Skeletal muscle cell (primary cell): ENCODE results near the gene MTM1.

Source experiments
- DNase-seq: peaks from one replicate; pipeline ENCODE4 v3.0.0-alpha.2; 2010; ENCODE audit warnings: low read depth
- H3K4me3 ChIP-seq: 2 replicates; pipeline ENCODE4 v1.5.1; 2011; ENCODE audit warnings: low read depth, mild to moderate bottlenecking, control low read depth, low read length, moderate library complexity

MTM1 gene

DNA sequence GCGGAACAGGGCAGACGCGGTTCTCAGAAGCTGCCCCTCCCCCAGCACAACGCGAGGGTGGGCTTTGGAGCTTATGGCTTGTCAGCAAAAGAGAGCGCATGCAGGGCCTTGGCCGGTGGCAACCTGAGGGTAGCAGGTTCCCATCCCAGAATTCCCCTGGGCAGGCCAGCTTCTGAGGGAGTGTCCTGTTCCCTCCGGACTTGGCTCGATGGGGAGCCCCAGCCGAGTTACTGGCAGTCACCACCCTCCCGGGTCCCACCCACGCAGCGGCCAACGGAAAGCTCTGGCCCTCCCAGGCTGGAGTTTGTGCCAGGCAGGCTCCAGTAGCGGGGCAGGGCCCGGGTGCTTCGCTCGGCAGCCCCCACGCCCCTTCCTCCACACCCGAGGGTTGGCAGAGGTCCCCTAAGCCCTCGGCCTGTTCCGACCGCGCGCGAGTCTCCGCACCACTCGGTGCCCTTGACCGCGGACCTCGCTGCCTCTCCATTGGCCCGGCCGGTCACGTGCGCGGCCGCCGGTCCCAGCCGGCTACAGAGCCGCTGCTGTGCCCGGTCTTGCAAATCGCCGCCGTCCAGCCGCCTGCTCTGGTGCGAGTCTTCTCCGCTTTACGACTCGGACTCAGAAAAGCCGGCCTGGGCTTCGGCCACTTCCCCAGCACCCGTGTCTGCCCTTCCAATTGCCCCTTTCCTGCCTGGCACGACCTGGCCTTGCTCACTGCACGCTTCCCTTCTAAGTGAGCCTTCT is 20.9 kb upstream of the MTM1 start:
- no peak for DNase-seq
- H3K4me3 ChIP-seq, result peak overlapping the region; percentile 26

GRCh38 chrX:150548251-150548650 is 20.2 kb upstream of the MTM1 start:
- no peak overlapping the region for H3K4me3 ChIP-seq

GRCh38 chrX:150548684-150549083 is 19.7 kb upstream of the MTM1 start:
- DNase-seq, result no peak
- no peak overlapping the region for H3K4me3 ChIP-seq

More at GRCh38 chrX:150548251-150548650, 20.2 kb upstream of the MTM1 start:
- DNase-seq, result no peak

GRCh38 chrX:150551963-150552362 is 16.5 kb upstream of the MTM1 start:
- no peak for DNase-seq
- H3K4me3 ChIP-seq, result no peak overlapping the region

GRCh38 chrX:150558424-150558823 is 10.0 kb upstream of the MTM1 start:
- no peak for DNase-seq
- no peak overlapping the region for H3K4me3 ChIP-seq

DNA sequence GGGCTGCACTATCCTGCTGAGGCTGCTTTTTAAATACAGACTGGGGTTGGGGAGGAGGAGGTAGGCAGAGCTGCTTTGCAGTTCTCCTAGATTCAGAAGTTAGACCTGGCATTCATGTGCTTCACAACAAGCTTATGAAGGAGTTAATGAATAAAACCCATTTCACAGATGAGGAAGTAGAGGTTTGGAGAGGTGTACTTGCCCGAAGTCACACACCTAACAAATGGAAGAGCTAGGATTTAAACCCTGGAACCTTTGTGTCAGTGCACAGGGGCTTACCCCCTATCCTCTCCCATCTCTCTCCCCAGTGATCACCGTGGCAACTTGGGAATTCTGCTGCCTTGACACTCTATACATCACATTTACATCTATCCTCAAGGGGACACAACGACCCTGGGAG is 3.6 kb upstream of the MTM1 start:
- H3K4me3 ChIP-seq, result no peak overlapping the region
- no peak for DNase-seq

DNA sequence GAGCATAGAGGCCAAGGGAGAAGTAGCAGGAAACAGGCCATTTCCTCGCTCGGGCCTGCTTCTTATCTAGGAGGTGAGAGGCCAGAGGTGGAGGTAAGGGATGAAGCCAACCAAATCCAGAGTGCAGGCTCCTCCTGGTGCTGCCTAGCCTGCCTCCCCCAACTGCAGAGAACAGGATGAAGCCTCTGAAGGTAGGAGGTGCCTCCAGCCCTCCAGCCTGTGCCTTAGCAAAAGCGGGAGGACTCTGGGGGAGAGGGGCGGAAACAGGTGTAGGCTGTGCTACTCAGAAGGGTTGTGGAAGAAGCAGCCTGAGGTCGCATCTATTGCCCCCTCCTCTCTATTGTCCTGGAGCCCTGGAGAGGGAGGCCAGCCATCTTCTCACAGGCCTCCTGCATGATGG is 2.9 kb upstream of the MTM1 start:
- no peak for DNase-seq
- no peak overlapping the region for H3K4me3 ChIP-seq

DNA sequence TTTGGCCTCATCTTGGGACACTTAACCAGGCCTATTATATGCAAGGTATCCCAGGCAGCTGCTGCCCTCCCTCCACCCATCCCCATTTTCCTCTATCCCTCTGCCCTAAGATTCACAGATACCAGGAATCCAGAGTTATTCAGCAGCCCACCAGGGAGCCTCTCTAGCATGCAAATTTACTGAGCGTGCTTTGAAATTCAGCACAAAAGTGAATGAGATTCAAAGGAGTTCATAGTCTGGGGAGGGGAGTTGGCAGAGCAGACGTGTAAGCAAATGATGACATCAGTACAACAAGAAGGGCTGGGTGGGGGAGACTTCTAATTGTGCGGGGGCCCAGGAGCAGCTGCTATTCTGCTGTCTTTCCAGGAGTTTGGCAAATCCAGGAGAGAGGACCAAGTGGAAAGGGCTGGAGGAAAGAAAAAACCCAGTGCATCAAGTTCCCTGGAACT is 1.7 kb upstream of the MTM1 start:
- H3K4me3 ChIP-seq, result no peak overlapping the region
- no peak for DNase-seq

DNA sequence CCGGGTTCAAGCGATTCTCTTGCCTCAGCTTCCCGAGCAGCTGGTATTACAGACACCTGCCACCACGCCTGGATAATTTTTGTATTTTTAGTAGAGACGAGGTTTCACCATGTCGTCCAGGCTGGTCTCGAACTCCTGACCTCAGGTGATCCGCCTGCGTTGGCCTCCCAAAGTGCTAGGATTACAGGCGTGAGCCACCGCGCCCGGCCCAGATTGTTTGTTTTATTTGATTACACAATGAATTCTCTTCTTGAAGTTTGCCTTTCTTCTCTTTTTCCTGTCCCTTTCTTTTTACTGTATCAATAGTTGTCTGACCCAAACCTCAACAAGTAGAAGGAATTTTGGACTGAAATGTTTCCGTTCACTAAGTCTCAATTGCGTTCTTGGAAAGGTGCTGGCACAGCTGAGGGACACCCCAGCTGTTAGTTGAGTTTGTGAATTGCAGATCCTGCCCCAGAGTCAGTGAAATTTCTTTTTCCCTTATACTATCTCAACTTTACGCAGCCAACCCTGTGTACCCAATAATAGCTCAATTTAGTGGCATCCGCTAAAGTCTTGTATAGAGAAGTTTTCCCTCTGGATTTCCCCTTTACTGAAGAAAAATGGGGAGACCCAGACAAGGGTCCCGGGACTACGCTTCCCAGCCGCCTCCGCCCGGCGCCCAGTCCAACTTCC is 639 bp upstream of the MTM1 start:
- peak overlapping the region; percentile 27 for H3K4me3 ChIP-seq
- DNase-seq, result no peak

GRCh38 chrX:150569155-150569477 is 695 bp downstream of the MTM1 start:
- H3K4me3 ChIP-seq, result peak overlapping the region; percentile 68
- DNase-seq, result no peak

DNA sequence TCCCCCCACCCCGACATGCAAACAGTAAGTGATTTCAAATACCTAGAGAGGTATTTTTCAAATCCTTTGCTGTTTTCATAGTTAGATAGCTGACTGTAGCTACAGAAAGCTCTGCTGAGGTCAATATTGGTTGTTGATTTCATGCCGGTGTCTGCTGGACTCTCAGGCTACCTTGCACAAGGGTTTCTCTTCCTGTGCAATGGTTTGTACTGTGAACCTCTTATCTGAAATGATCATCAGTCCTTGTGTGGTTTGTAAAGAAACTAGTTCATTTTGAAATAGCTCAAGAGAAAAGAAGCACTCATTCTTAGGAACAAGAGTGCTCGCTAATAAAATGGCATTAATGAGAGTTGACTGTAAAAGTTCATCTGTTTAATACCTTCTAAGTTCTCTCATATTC is 2.1 kb downstream of the MTM1 start:
- no peak for DNase-seq
- no peak overlapping the region for H3K4me3 ChIP-seq

GRCh38 chrX:150572206-150572605 is 3.8 kb downstream of the MTM1 start:
- DNase-seq, result no peak
- no peak overlapping the region for H3K4me3 ChIP-seq

GRCh38 chrX:150573106-150573505 is 4.7 kb downstream of the MTM1 start:
- no peak overlapping the region for H3K4me3 ChIP-seq
- no peak for DNase-seq

DNA sequence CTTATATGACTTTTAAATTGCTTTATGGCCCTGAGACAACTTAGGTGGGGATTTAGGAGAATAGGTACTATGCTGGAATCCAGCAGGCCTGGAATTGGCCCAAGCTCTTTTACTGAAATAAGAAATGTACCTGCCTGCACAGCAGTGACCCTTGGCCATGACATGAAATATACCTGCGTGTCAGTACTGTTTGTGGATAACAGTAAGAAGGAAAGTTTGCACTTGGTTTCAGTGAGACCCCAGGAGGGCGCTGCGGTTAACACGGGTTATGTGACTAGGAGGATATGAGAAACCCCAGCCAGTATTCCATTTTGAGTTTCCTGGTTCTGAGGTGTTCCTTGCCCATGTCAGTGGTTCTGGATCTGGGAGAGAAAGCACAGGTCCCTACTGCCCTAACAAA is 5.3 kb downstream of the MTM1 start:
- no peak for DNase-seq
- no peak overlapping the region for H3K4me3 ChIP-seq

DNA sequence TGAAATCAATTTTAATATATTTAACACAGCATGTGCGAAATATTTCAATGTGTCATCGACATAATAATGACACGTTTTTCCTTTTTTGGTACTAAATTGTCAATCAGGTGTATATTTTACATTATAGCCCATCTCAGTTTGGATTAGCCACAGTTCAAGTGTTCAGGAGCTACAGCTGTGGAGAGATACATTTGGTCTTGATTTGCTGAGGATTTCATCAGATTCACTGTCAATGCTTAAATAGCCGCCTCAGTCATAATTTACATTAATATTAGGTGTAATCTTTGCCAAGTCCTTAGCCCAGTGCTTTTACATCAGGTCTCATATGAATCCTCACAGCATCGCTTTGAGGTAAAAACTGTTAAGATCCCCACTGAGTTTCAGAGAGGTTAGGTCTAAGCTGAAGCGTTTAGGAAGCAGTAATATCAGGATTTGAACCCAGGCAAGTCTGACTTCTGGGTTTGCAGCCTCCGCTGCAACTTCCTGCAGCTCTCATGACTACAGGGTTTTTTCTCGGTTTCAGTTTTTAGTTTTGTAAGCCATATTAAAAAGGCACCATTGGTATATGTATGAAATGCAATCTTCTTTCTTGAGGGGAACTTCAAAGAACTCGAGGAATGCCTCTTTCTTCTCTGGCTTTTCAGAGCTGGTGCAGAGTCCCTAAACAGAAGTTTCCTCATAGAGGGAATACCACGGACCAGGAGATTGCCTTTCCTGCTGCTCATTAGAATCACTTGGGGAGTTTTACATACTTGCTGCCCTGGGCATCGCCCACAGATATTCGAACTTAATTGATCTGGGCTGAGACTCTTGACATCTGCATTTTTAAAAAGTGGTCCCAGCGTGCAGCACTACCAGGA is 6.4 kb downstream of the MTM1 start:
- DNase-seq, result no peak
- no peak overlapping the region for H3K4me3 ChIP-seq

- no peak for DNase-seq
- no peak overlapping the region for H3K4me3 ChIP-seq
Measured at GRCh38 chrX:150575419-150575814, 7.0 kb downstream of the MTM1 start.

GRCh38 chrX:150577174-150577573 is 8.8 kb downstream of the MTM1 start:
- no peak for DNase-seq
- no peak overlapping the region for H3K4me3 ChIP-seq

DNA sequence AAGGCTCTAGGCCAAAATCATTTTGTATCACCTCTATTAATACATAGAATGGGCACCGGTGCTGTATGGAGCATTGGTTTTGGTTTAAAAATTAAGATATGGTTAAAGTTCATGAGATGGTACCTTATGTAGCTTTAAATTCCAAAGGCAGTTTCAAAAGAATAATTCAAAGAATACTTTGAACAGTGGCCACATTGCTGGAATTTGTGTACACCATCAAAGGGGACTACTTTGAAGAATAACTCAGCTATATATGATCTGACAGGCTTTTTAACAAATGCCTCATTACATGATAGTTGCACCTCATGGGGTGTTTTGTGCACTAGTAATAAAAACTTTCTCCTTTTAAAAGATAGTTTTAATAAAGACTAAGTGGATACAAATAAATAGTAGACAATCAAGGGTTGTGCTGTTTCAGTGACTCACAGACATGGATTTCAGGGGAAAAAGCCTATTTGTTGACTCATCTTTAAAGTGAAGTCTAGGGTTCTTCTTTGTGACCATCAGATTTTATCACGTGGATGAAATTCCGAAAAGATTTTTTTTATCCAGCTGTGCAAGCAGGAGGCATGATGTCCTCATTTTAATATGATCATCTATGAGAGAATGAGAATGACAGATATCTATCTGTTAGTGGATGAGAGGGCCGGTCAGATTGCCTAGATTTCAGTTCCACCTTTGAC is 12.8 kb downstream of the MTM1 start:
- H3K4me3 ChIP-seq, result no peak overlapping the region
- DNase-seq, result peak; percentile 32

DNA sequence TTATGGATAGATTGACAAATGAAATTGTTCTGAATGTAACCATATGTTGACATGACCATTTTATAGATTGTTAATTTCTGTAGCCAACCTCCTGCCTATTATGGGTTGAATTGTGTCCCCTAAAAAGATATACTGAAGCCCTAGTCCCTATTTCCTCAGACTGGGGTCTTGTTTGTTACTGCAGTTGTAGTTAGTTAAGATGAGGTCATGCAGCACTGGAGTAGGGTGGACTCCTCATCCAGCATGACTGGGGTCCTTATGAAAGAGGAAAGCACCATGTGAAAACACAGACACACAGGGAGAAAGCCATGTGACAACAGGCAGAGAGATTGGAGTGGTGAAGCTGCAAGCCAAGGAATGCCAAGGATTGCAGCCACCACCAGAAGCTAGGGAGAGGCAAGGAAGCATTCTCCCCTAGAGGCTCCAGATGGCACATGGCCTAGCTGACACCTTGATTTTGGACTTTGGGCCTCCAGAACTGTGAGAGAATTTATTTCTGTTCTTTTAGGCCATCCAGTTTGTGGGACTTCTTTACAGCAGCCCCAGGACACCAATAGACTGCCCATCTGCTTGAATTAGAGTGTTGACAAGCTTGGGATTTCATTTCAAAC is 14.0 kb downstream of the MTM1 start:
- no peak overlapping the region for H3K4me3 ChIP-seq
- DNase-seq, result no peak
